Astrocyte of the cerebellum (primary cell): ENCODE measurements around the gene OR10J4.

Experiments
- DNase-seq: peaks from one replicate; pipeline ENCODE4 v3.0.0-alpha.2; 2011; ENCODE audit warnings: low read depth
- H3K4me3 ChIP-seq: 2 replicates; pipeline ENCODE4 v1.5.1; 2011; ENCODE audit warnings: mild to moderate bottlenecking, low read depth, low read length, moderate library complexity
- CTCF ChIP-seq: IDR thresholded peaks from 2 replicates; pipeline ENCODE4 v1.5.1; 2012; ENCODE audit warnings: low read length, low read depth, moderate library complexity, mild to moderate bottlenecking; ENCODE audit errors: missing control alignments
- in situ Hi-C: cut with HindIII; loops from 2 replicates; pipeline ENCODE4 v1.10.0; 2017; ENCODE audit warnings: low sequenced_read_pairs

Gene OR10J4

GRCh38 chr1:159474926-159475325, 42.9 kb downstream of the OR10J4 start:
- DNase-seq = no peak
- no peak overlapping the region for H3K4me3 ChIP-seq
- no peak for TF ChIP-seq CTCF
- in situ Hi-C loops = loop anchor here (25.0 kb wide), 1 partner anchor 237 kb away; the partner anchor contains the start of gene CRP
